CD14-positive monocyte (primary cell): ENCODE measurements around the gene ATP5F1D. TPM values are rescaled to one million over a fixed set of nuclear protein-coding genes. Genes with fewer than 3 reads are reported as not detected.

Experiments used
- DNase-seq, 3 donors: peaks; one replicate each; pipeline ENCODE4 v3.0.0-alpha.2; 2011 to 2022
- H2AFZ ChIP-seq: 2 replicates; pipeline ENCODE4 v1.6.0; 2012; ENCODE audit warnings: mild to moderate bottlenecking, low read depth, low read length, inconsistent platforms; ENCODE audit not compliant: insufficient read depth, poor library complexity, severe bottlenecking
- H3K27ac ChIP-seq, 2 donors: 1 replicate in 1 of 2; 2 replicates in 1 of 2; pipeline ENCODE4 v1.5.1; 2012 to 2013; ENCODE audit warnings: low read length in 2 of 2, control low read depth in 1 of 2, inconsistent platforms in 1 of 2, low read depth in 1 of 2, mild to moderate bottlenecking in 1 of 2
- H3K27me3 ChIP-seq, 2 donors: one replicate each; pipeline versions ENCODE4 v1.6.0 to v1.6.1; 2011 to 2013; ENCODE audit warnings: low read length in 2 of 2; ENCODE audit not compliant: control insufficient read depth in 2 of 2, insufficient read depth in 2 of 2
- H3K36me3 ChIP-seq, 2 donors: replicated peaks in 1 of 2; 1 replicate in 1 of 2; 2 replicates in 1 of 2; pipeline versions ENCODE4 v1.5.1 to v1.6.1; 2012 to 2013; ENCODE audit warnings: low read length in 2 of 2, control low read depth in 1 of 2, inconsistent platforms in 1 of 2, mild to moderate bottlenecking in 1 of 2; ENCODE audit not compliant: insufficient read depth in 2 of 2, control insufficient read depth in 1 of 2
- H3K4me1 ChIP-seq, 2 donors: 1 replicate in 1 of 2; 2 replicates in 1 of 2; pipeline versions ENCODE4 v1.5.1 to v1.6.1; 2012 to 2013; ENCODE audit warnings: low read length in 2 of 2, control low read depth in 1 of 2, inconsistent platforms in 1 of 2, mild to moderate bottlenecking in 1 of 2, moderate library complexity in 1 of 2; ENCODE audit not compliant: insufficient read depth in 2 of 2, control insufficient read depth in 1 of 2
- H3K4me2 ChIP-seq: replicated peaks from 2 replicates; pipeline ENCODE3; 2012; ENCODE audit warnings: low read length, moderate library complexity, mild to moderate bottlenecking; ENCODE audit not compliant: poor library complexity, severe bottlenecking; ENCODE audit errors: extremely low read depth
- H3K4me3 ChIP-seq, 3 experiments: fragments of 200-600 bp in 1 of 3; sonication (generic) in 1 of 3; replicated peaks in 1 of 3; 1 replicate in 2 of 3; 2 replicates in 1 of 3; pipeline ENCODE4 v1.5.1; 2011 to 2013; ENCODE audit warnings: low read length in 3 of 3, mild to moderate bottlenecking in 3 of 3, control low read depth in 2 of 3, low read depth in 2 of 3, inconsistent platforms in 1 of 3, moderate library complexity in 1 of 3
- H3K79me2 ChIP-seq: 2 replicates; pipeline ENCODE4 v1.6.0; 2012; ENCODE audit warnings: mild to moderate bottlenecking, control low read depth, inconsistent platforms, low read length, moderate library complexity; ENCODE audit not compliant: insufficient read depth
- H3K9ac ChIP-seq: 2 replicates; pipeline ENCODE4 v1.6.0; 2017; ENCODE audit warnings: low read length, mild to moderate bottlenecking; ENCODE audit not compliant: insufficient read depth, poor library complexity, severe bottlenecking
- H3K9me3 ChIP-seq, 2 donors: replicated peaks in 1 of 2; 1 replicate in 1 of 2; 2 replicates in 1 of 2; pipeline versions ENCODE4 v1.5.1 to v1.6.1; 2012 to 2013; ENCODE audit warnings: low read length in 2 of 2, control low read depth in 1 of 2; ENCODE audit not compliant: control insufficient read depth in 1 of 2, insufficient read depth in 1 of 2
- H4K20me1 ChIP-seq: 2 replicates; pipeline ENCODE4 v1.6.0; 2012; ENCODE audit warnings: mild to moderate bottlenecking, low read length, control low read depth, moderate library complexity; ENCODE audit not compliant: insufficient read depth
- H3K27ac Mint-ChIP-seq, 7 donors: one replicate each; pipeline ENCODE4 v1.8.0; 2020; ENCODE audit warnings: mild to moderate bottlenecking in 7 of 7, mixed read lengths in 7 of 7, moderate library complexity in 6 of 7, inconsistent platforms in 2 of 7
- H3K27me3 Mint-ChIP-seq, 3 donors: one replicate each; pipeline ENCODE4 v1.8.0; 2021 to 2022; ENCODE audit warnings: low read depth in 3 of 3, mild to moderate bottlenecking in 3 of 3, mixed read lengths in 3 of 3, moderate library complexity in 3 of 3, inconsistent platforms in 1 of 3
- H3K36me3 Mint-ChIP-seq, 2 donors: one replicate each; pipeline ENCODE4 v1.8.0; 2020; ENCODE audit warnings: mixed read lengths in 2 of 2, inconsistent platforms in 1 of 2, mild to moderate bottlenecking in 1 of 2
- H3K4me1 Mint-ChIP-seq: one replicate; pipeline ENCODE4 v1.8.0; 2020; ENCODE audit warnings: mild to moderate bottlenecking, mixed read lengths
- H3K4me3 Mint-ChIP-seq, 2 donors: one replicate each; pipeline ENCODE4 v1.8.0; 2020; ENCODE audit warnings: mild to moderate bottlenecking in 2 of 2, mixed read lengths in 2 of 2, moderate library complexity in 1 of 2
- H3K9me3 Mint-ChIP-seq, 7 donors: one replicate each; pipeline ENCODE4 v1.8.0; 2020 to 2022; ENCODE audit warnings: mixed read lengths in 7 of 7, mild to moderate bottlenecking in 6 of 7, moderate library complexity in 6 of 7, inconsistent platforms in 2 of 7
- WGBS: methylation state at CpG from one replicate; pipeline ENCODE4 v1.1.5; 2013; ENCODE audit warnings: missing lambda C conversion rate; ENCODE audit not compliant: insufficient coverage; 5-methylcytosine and 5-hydroxymethylcytosine counted together
- intact Hi-C, 2 donors: fragments of 100-400 bp; cut with micrococcal nuclease; formaldehyde crosslinking; loops; one replicate each; pipeline versions ENCODE4 v1.15.0 to v1.15.1; 2023
- polyA plus RNA-seq, 3 donors: library from polyadenylated mRNA; depleted of rRNA in 1 of 3; unstranded in 2 of 3; stranded (reverse) in 1 of 3; fragments of 300-500 nt in 2 of 3; fragments of >200 nt in 1 of 3; fragmentation: Illumina TruSeq in 2 of 3; gene quantifications; 1 replicate in 2 of 3; 2 replicates in 1 of 3; pipeline ENCODE4 v1.2.3, GENCODE V29; 2012 to 2021
- TF ChIP-seq, protein P1 (sequence below): fragments of 200-600 bp; IDR thresholded peaks from one replicate; pipeline ENCODE4 v1.8.0; 2022; ENCODE audit warnings: antibody characterized with exemption, mild to moderate bottlenecking

The ATP5F1D gene
- polyA plus RNA-seq, 3 donors, result 122 to 160 (median 143) TPM

DNA sequence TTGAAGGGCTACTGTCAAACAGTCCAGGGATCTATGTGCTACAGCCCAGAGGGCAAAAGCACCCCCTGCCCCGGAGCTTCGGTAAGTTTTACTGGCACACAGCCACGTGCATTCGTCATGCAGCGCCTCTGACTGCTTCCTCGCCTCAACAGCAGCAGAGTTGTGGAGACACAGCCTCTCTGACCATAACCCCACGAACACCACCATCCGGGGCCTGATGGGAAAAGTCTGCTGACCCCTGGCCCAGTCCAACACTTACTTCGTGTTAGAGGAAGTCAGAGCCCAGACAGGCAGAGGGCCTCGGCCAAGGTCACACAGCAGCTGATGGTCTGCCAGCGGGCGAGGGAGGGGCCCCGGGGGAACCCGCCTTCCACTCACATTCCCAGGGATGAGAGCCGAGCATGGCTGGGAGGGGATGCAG, 8.9 kb upstream of the ATP5F1D start:
- H4K20me1 ChIP-seq, result no peaks in the 10 kb centered on the region
- H3K9ac ChIP-seq, result no peak overlapping the region
- H3K4me1 Mint-ChIP-seq, result peaks cover 7% of the 10 kb centered on the region
- no peak overlapping the region for H2AFZ ChIP-seq
- H3K27me3 ChIP-seq, result peaks cover 11 to 22% of the 10 kb centered on the region in 2 donors
- H3K4me2 ChIP-seq, result no peak overlapping the region
- DNase-seq, result peak in 1 of 3 donors; percentile 40
- H3K9me3 Mint-ChIP-seq, result peaks cover 0 to 9% (median 2%) of the 10 kb centered on the region in 7 donors
- H3K9me3 ChIP-seq, result no peaks in the 10 kb centered on the region
- TF ChIP-seq, protein P1, sequence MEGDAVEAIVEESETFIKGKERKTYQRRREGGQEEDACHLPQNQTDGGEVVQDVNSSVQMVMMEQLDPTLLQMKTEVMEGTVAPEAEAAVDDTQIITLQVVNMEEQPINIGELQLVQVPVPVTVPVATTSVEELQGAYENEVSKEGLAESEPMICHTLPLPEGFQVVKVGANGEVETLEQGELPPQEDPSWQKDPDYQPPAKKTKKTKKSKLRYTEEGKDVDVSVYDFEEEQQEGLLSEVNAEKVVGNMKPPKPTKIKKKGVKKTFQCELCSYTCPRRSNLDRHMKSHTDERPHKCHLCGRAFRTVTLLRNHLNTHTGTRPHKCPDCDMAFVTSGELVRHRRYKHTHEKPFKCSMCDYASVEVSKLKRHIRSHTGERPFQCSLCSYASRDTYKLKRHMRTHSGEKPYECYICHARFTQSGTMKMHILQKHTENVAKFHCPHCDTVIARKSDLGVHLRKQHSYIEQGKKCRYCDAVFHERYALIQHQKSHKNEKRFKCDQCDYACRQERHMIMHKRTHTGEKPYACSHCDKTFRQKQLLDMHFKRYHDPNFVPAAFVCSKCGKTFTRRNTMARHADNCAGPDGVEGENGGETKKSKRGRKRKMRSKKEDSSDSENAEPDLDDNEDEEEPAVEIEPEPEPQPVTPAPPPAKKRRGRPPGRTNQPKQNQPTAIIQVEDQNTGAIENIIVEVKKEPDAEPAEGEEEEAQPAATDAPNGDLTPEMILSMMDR, result no peak
- H3K36me3 Mint-ChIP-seq, result peaks cover 3 to 4% of the 10 kb centered on the region in 2 donors
- WGBS, result 40% methylated on average over 7 of the region's 15 CpGs
- H3K79me2 ChIP-seq, result no peaks in the 10 kb centered on the region
- peaks cover 13 to 30% (median 22%) of the 10 kb centered on the region in 3 donors for H3K27me3 Mint-ChIP-seq
- intact Hi-C loops, result no loop called here
- H3K4me1 ChIP-seq, result peaks cover 6 to 9% of the 10 kb centered on the region in 2 donors
- H3K27ac Mint-ChIP-seq, result peak overlapping the region in 3 of 7 donors; percentile 27 to 33 (median 28)
- H3K27ac ChIP-seq, result no peak overlapping the region
- H3K36me3 ChIP-seq, result peaks cover 0 to 5% of the 10 kb centered on the region in 2 donors
- H3K4me3 Mint-ChIP-seq, result no peak overlapping the region
- no peak overlapping the region for H3K4me3 ChIP-seq

DNA sequence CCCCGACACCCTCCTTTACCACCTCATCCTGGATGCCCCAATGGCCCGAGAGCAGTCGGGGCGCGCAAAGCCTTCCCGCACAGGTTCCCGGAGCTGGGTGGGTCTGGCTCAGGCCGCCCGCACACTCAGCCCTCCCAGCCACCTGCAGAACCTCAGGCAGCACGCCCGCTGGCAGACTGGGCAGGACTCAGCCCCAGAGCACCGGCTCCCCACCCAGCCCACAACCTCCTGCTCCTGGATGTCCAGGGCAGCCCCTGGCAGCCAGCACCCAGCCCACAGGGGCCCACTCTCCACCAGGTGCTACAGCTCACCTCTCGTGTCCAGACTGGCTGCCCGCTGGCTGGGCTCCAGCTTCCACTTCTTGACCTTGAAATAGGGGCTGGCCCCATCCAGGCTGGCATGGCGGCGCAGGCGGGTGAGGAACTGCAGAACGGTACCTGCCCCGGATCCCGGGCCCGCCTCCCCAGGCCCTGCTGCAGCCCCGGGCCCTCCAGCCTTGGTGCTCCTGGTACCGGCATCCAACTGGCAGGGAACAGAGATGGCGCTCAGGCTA, 8.4 kb upstream of the ATP5F1D start:
- Histone ChIP-seq H2AFZ (no peak overlapping the region), H3K27ac (no peak overlapping the region), H3K4me2 (no peak overlapping the region), H3K9me3 (no peaks in the 10 kb centered on the region), H3K9ac (no peak overlapping the region), H3K36me3 (peaks cover 0 to 1% of the 10 kb centered on the region in 2 donors), H3K4me1 (peaks cover 9 to 12% of the 10 kb centered on the region in 2 donors), H4K20me1 (peaks cover 1% of the 10 kb centered on the region), H3K79me2 (no peaks in the 10 kb centered on the region), H3K27me3 (peaks cover 11 to 24% of the 10 kb centered on the region in 2 donors), H3K4me3 (no peak overlapping the region)
- WGBS, result 93% methylated on average over 24 of the region's 24 CpGs
- TF ChIP-seq, protein P1, result no peak
- intact Hi-C loops, result no loop called here
- H3K9me3 Mint-ChIP-seq, result peaks cover 0 to 6% (median 1%) of the 10 kb centered on the region in 7 donors
- DNase-seq, result no peak
- H3K4me1 Mint-ChIP-seq, result peaks cover 8% of the 10 kb centered on the region
- H3K27ac Mint-ChIP-seq, result peak overlapping the region in 1 of 7 donors; percentile 28
- H3K36me3 Mint-ChIP-seq, result peaks cover under 1 to 2% of the 10 kb centered on the region in 2 donors
- no peak overlapping the region for H3K4me3 Mint-ChIP-seq
- H3K27me3 Mint-ChIP-seq, result peaks cover 14 to 33% (median 24%) of the 10 kb centered on the region in 3 donors
